ENCODE results near the gene PKNOX2.

DNA sequence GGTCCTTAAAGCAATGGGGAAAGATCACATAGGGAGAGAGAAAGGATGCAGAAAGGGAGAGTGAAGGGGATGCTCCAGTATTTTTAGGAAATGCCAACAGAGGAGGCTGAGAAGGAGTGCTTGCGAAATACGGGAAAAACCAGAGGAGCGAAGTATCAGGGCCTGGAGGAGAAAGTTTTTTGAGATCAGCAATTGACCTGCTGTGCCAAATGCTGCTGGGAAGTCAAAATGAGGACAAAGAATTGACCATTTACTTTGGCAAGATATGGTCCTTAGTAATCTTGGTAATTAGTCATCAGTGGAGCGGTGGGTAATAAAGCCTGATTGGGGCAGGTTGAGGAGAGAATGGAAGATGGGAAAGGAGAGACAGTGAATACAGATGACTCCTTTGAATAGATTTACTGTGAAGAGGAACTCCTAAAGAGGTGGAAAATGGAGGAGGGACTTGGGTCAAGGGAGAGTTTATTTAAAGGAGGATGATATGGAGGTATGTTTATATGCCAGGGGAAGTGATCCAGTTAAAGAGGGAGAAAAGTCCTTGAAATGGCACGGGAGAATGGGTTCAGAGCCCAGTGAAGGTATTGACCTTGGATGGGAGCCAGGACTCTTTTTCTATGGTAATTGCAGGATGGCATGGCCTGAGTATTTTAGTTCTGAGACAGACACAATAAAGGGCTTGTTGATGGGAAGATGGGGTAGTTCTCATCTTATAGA lies 111.5 kb downstream of the PKNOX2 start:
- TF ChIP-seq CTCF (conservative IDR thresholded peaks at IDR 0.05 in 1 of 2, IDR thresholded peaks at IDR 0.05 in 1 of 2; ENCODE audit: extremely low read depth in 1 of 2, insufficient read depth in 1 of 2, low read depth in 1 of 2, low read length in 2 of 2) (no peak), EZH2 (IDR thresholded peaks at IDR 0.05; ENCODE audit: borderline replicate concordance, low read length) (no peak)
